HEK293T (cell line): ENCODE data around the gene WNT6.

ENCODE experiments used
- ARNT ChIP-seq: fragments of 450-650 bp; IDR thresholded peaks from 2 replicates; pipeline ENCODE4 v1.6.1; 2017; ENCODE audit warnings: mild to moderate bottlenecking
- CTBP1 ChIP-seq: fragments of 450-650 bp; IDR thresholded peaks from 2 replicates; pipeline ENCODE4 v1.6.1; 2016; ENCODE audit warnings: borderline replicate concordance
- ELF4 ChIP-seq: fragments of 450-650 bp; IDR thresholded peaks from 2 replicates; pipeline ENCODE4 v1.6.1; 2017; ENCODE audit warnings: antibody characterized with exemption
- FOXA1 ChIP-seq: fragments of 450-650 bp; IDR thresholded peaks from 2 replicates; pipeline ENCODE4 v1.6.1; 2016; ENCODE audit warnings: mild to moderate bottlenecking
- FOXK2 ChIP-seq: fragments of 450-650 bp; IDR thresholded peaks from 2 replicates; pipeline ENCODE4 v1.6.1; 2016; ENCODE audit warnings: mild to moderate bottlenecking
- FOXM1 ChIP-seq: fragments of 450-650 bp; IDR thresholded peaks from 2 replicates; pipeline ENCODE4 v1.6.1; 2017; ENCODE audit warnings: mild to moderate bottlenecking, borderline replicate concordance
- NFRKB ChIP-seq: fragments of 450-650 bp; IDR thresholded peaks from 2 replicates; pipeline ENCODE4 v1.6.1; 2016; ENCODE audit warnings: mild to moderate bottlenecking, moderate library complexity
- SP1 ChIP-seq: fragments of 450-650 bp; IDR thresholded peaks from 2 replicates; pipeline ENCODE4 v1.6.1; 2017
- SUZ12 ChIP-seq: fragments of 450-650 bp; IDR thresholded peaks from 2 replicates; pipeline ENCODE4 v1.6.1; 2016; ENCODE audit warnings: mild to moderate bottlenecking
- TARDBP ChIP-seq: fragments of 450-650 bp; IDR thresholded peaks from 2 replicates; pipeline ENCODE4 v1.6.1; 2016
- ZNF384 ChIP-seq: fragments of 450-650 bp; IDR thresholded peaks from 2 replicates; pipeline ENCODE4 v1.6.1; 2016

DNA sequence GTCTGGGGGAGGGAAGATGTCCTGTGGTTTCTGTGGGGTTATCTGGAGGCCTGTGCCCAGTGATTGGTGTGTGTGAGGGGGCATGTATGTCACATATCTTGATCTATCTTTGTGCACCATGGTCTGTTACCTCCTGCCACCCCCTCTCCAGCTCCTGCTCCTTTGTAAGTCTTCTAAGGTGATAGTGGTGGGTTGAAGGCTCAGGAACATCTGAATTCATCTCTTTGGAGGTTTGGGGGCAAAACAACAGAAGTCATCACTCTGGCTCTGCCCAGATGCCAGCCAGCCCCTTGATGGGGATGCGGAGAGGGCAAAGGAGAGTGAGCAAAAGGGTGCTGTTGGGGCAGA is 2.7 kb upstream of the WNT6 start:
- TF ChIP-seq TARDBP (no peak), NFRKB (no peak), ELF4 (no peak), CTBP1 (no peak), ZNF384 (no peak), FOXA1 (no peak), FOXK2 (no peak), SP1 (no peak), ARNT (no peak), FOXM1 (no peak), SUZ12 (no peak)
